Mesenteric fat pad (tissue), 1 donor: ENCODE results near the gene MCTP2. TPM values are rescaled to one million over a fixed set of nuclear protein-coding genes. Genes with fewer than 3 reads are reported as not detected.
"Not testable (repeated sequence)": the region's sequence is repeated elsewhere in the genome, so short reads cannot be mapped to it uniquely, and the experiment has no call there.

ENCODE experiments used
- DNase-seq: peaks from one replicate; pipeline ENCODE4 v3.0.0-alpha.2; 2020; ENCODE audit warnings: low spot score
- total RNA-seq: library from RNA; stranded (reverse); fragmentation: NEBNext Ultra II Directional; extraction: Animal tissue kit (Norgen Biotek cat#: 25700); gene quantifications from one replicate; pipeline ENCODE4 v1.2.1, GENCODE V29; 2021
- donor health status: DM: yes; HTN: yes; CAD: no.

Gene MCTP2
- total RNA-seq, 1 donor from 2014 or later: 11.0 TPM

GRCh38 chr15:94446441-94446840 is 215.1 kb downstream of the MCTP2 start:
- DNase-seq: no peak

- no peak for DNase-seq
Observed at GRCh38 chr15:94451466-94451865, 220.1 kb downstream of the MCTP2 start.

GRCh38 chr15:94453227-94453988 is 222.0 kb downstream of the MCTP2 start:
- no peak for DNase-seq

- no peak for DNase-seq
Observed at GRCh38 chr15:94455297-94455696, 223.9 kb downstream of the MCTP2 start.

- DNase-seq: no peak
Observed at GRCh38 chr15:94456226-94456625, 224.9 kb downstream of the MCTP2 start.

- DNase-seq: no peak
Observed at GRCh38 chr15:94457661-94458060, 226.3 kb downstream of the MCTP2 start.

- no peak for DNase-seq
Observed at GRCh38 chr15:94460624-94461023, 229.3 kb downstream of the MCTP2 start.

GRCh38 chr15:94467034-94467433 is 235.7 kb downstream of the MCTP2 start:
- no peak for DNase-seq

GRCh38 chr15:94470492-94470891 is 239.1 kb downstream of the MCTP2 start:
- no peak for DNase-seq

- no peak for DNase-seq
Observed at GRCh38 chr15:94476686-94477085, 245.3 kb downstream of the MCTP2 start.

GRCh38 chr15:94477913-94478553 is 246.7 kb downstream of the MCTP2 start:
- DNase-seq: no peak

- DNase-seq: no peak
Observed at GRCh38 chr15:94478763-94479162, 247.4 kb downstream of the MCTP2 start.

- DNase-seq: no peak
Observed at GRCh38 chr15:94480289-94480834, 249.0 kb downstream of the MCTP2 start.

GRCh38 chr15:94485148-94485719 is 253.9 kb downstream of the MCTP2 start:
- DNase-seq: no peak

GRCh38 chr15:94487635-94488034 is 256.3 kb downstream of the MCTP2 start:
- no peak for DNase-seq

- no peak for DNase-seq
Observed at GRCh38 chr15:94493176-94493575, 261.8 kb downstream of the MCTP2 start.

- DNase-seq: not testable (repeated sequence)
Observed at GRCh38 chr15:94493586-94493985, 262.2 kb downstream of the MCTP2 start.

GRCh38 chr15:94494732-94495131 is 263.4 kb downstream of the MCTP2 start:
- DNase-seq: no peak

- no peak for DNase-seq
Observed at GRCh38 chr15:94503293-94503692, 271.9 kb downstream of the MCTP2 start.

- DNase-seq: no peak
Observed at GRCh38 chr15:94509259-94509658, 277.9 kb downstream of the MCTP2 start.

GRCh38 chr15:94522125-94522524 is 290.8 kb downstream of the MCTP2 start:
- no peak for DNase-seq

- DNase-seq: no peak
Observed at GRCh38 chr15:94523873-94524272, 292.5 kb downstream of the MCTP2 start.
